Measurements from ENCODE around the gene DTX4.

DNA sequence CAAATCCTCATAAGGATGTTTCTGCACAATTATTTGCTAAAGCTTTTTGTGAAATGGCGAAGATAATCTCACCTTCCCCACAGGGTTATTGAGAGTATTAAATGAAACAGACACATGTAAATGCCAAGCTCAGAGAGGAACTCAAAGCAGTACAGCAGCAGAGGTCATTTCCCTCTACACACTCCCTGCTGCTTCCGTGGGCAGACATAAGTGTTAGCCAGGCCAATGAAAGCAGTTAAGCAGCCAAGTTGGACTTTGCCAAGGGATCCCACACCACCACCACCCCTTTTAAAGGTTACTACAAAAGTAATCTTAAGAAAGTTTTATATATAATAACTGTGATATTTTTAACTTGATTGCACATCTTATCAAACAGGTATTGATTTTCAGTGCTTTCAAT, 33.3 kb upstream of the DTX4 start:
- TF ChIP-seq POLR2A (IDR thresholded peaks at IDR 0.05; ENCODE audit: low read depth, low read length) (no peak), POLR2AphosphoS5 (IDR thresholded peaks at IDR 0.05; ENCODE audit: low read depth, low read length) (no peak)
